ENCODE data around the gene CBL. TPM values are rescaled to one million over a fixed set of nuclear protein-coding genes. Genes with fewer than 3 reads are reported as not detected.

CBL gene
- total RNA-seq, 1 experiment from 2014 or later: 52.7 TPM

GRCh38 chr11:119343726-119344125 is 137.6 kb downstream of the CBL start:
- Mint-ChIP-seq H3K27ac (ENCODE audit: unreplicated experiment) (no peak overlapping the region), H3K36me3 (ENCODE audit: insufficient read depth, unreplicated experiment) (no peaks in the 10 kb centered on the region), H3K27me3 (ENCODE audit: insufficient read depth, unreplicated experiment) (peaks cover 3% of the 10 kb centered on the region), H3K4me3 (ENCODE audit: unreplicated experiment) (no peak overlapping the region), H3K9me3 (ENCODE audit: unreplicated experiment) (no peaks in the 10 kb centered on the region), H3K4me1 (ENCODE audit: low read depth, unreplicated experiment) (peaks cover 6% of the 10 kb centered on the region)
- TF ChIP-seq CTCF (IDR thresholded peaks at IDR 0.05; ENCODE audit: insufficient read depth in 1 of 2, low read depth in 1 of 2, low read length in 1 of 2, severe bottlenecking in 1 of 2, unreplicated experiment in 1 of 2): no peak
- Histone ChIP-seq H3K27me3 (replicated peaks; ENCODE audit: control insufficient read depth, insufficient read depth, low read length) (no peaks in the 10 kb centered on the region; the same call in 1 of the 2 replicates), H3K4me1 (peaks cover 13% of the 10 kb centered on the region), H3K36me3 (ENCODE audit: control insufficient read depth, insufficient read depth, low read length) (no peaks in the 10 kb centered on the region), H3K9me3 (no peaks in the 10 kb centered on the region), H3K4me3 (ENCODE audit: low read depth, low read length) (no peak overlapping the region)
- intact Hi-C loops (cut with micrococcal nuclease; ENCODE audit: unreplicated experiment): no loop called here
- ChIA-PET POLR2A (no interaction called here), CTCF (interaction anchor here (0.8 to 7.8 kb wide), 2 partner anchors 19 to 29 kb away, joined by 3 to 220 read pairs; no protein-coding TSS in a partner anchor)
- BruUV-seq (replicated peaks): no TSS peak
- DNase-seq: no peak

GRCh38 chr11:119344291-119345010 is 138.3 kb downstream of the CBL start:
- CTCF ChIA-PET: interaction anchor here (1.2 to 7.8 kb wide), 2 partner anchors 26 to 28 kb away, joined by 3 to 220 read pairs; no protein-coding TSS in a partner anchor
- H3K27ac Mint-ChIP-seq (ENCODE audit: unreplicated experiment): no peak overlapping the region
- POLR2A ChIA-PET: interaction anchor here (0.6 kb wide), 1 partner anchor 26 kb away, joined by 3 read pairs; no protein-coding TSS in a partner anchor

GRCh38 chr11:119345685-119346084 is 139.5 kb downstream of the CBL start:
- Histone ChIP-seq H3K9me3 (no peaks in the 10 kb centered on the region), H3K4me3 (ENCODE audit: low read depth, low read length) (no peak overlapping the region), H3K4me1 (no peaks in the 10 kb centered on the region; the same call in 1 of the 2 replicates), H3K36me3 (ENCODE audit: control insufficient read depth, insufficient read depth, low read length) (no peaks in the 10 kb centered on the region), H3K27me3 (replicated peaks; ENCODE audit: control insufficient read depth, insufficient read depth, low read length) (no peaks in the 10 kb centered on the region)
- ChIA-PET CTCF (interaction anchor here (1.0 to 1.2 kb wide), 2 partner anchors 25 to 28 kb away, joined by 3 read pairs; no protein-coding TSS in a partner anchor), POLR2A (no interaction called here)
- Mint-ChIP-seq H3K27me3 (ENCODE audit: insufficient read depth, unreplicated experiment) (peaks cover 3% of the 10 kb centered on the region), H3K27ac (ENCODE audit: unreplicated experiment) (no peak overlapping the region), H3K4me1 (ENCODE audit: low read depth, unreplicated experiment) (no peaks in the 10 kb centered on the region), H3K4me3 (ENCODE audit: unreplicated experiment) (no peak overlapping the region), H3K9me3 (ENCODE audit: unreplicated experiment) (no peaks in the 10 kb centered on the region), H3K36me3 (ENCODE audit: insufficient read depth, unreplicated experiment) (no peaks in the 10 kb centered on the region)
- TF ChIP-seq CTCF (IDR thresholded peaks at IDR 0.05; ENCODE audit: insufficient read depth in 1 of 2, low read depth in 1 of 2, low read length in 1 of 2, severe bottlenecking in 1 of 2, unreplicated experiment in 1 of 2): no peak
- intact Hi-C loops (cut with micrococcal nuclease; ENCODE audit: unreplicated experiment): no loop called here
- DNase-seq: no peak
- BruUV-seq (replicated peaks): no TSS peak

More at GRCh38 chr11:119344291-119345010, 138.3 kb downstream of the CBL start:
- DNase-seq: no peak
- H3K9me3 Mint-ChIP-seq (ENCODE audit: unreplicated experiment): no peaks in the 10 kb centered on the region
- no peaks in the 10 kb centered on the region for H3K36me3 ChIP-seq (ENCODE audit: control insufficient read depth, insufficient read depth, low read length)
- H3K4me3 ChIP-seq (ENCODE audit: low read depth, low read length): no peak overlapping the region
- no peaks in the 10 kb centered on the region for H3K4me1 Mint-ChIP-seq (ENCODE audit: low read depth, unreplicated experiment)
- H3K4me1 ChIP-seq: peaks cover 8% of the 10 kb centered on the region
- peaks cover 3% of the 10 kb centered on the region for H3K27me3 Mint-ChIP-seq (ENCODE audit: insufficient read depth, unreplicated experiment)
- intact Hi-C loops (cut with micrococcal nuclease; ENCODE audit: unreplicated experiment): no loop called here
- BruUV-seq (replicated peaks): no TSS peak
- no peaks in the 10 kb centered on the region for H3K36me3 Mint-ChIP-seq (ENCODE audit: insufficient read depth, unreplicated experiment)
- no peak for TF ChIP-seq CTCF (IDR thresholded peaks at IDR 0.05; ENCODE audit: insufficient read depth in 1 of 2, low read depth in 1 of 2, low read length in 1 of 2, severe bottlenecking in 1 of 2, unreplicated experiment in 1 of 2)
- H3K9me3 ChIP-seq: no peaks in the 10 kb centered on the region
- no peaks in the 10 kb centered on the region for H3K27me3 ChIP-seq (replicated peaks; ENCODE audit: control insufficient read depth, insufficient read depth, low read length)
- no peak overlapping the region for H3K4me3 Mint-ChIP-seq (ENCODE audit: unreplicated experiment)
